Iris pigment epithelial cell (primary cell): ENCODE data around the gene MCM5.

Experiments
- DNase-seq: peaks from one replicate; pipeline ENCODE4 v3.0.0-alpha.2; 2011; ENCODE audit warnings: low read depth

MCM5 gene

GRCh38 chr22:35403356-35403755 is 3.4 kb downstream of the MCM5 start:
- no peak for DNase-seq

DNA sequence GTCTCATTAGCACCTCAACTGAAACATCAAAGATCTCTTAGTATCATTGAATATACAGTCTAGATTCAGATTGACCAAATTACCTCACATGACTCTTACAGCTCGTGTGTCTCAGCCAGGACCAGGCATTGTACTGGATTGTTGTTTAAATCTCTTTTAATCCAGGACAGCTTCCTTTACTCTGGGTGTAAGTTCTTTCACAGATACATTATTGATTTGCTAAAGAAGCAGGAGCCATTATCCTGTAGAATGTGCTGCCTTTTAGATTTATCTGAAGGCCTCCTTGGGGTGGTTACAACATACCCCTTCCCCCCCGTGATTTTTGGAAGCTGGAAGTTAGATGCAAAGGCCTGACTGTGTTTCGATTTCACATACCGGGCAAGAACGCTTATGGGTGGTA is 4.2 kb downstream of the MCM5 start:
- no peak for DNase-seq

DNA sequence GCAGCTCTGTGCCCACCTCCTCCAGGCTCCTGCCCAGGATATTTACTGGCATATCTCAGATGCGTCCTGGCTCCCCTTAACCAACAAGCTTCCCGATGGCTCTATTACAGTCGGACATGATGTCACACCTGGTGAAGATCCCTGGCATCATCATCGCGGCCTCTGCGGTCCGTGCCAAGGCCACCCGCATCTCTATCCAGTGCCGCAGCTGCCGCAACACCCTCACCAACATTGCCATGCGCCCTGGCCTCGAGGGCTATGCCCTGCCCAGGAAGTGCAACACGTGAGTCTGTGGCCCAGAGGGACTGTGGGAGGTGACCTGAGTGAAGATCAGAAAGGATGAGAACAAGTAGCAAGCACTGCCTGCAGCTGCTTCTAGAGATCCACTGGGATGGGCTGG is 6.5 kb downstream of the MCM5 start:
- DNase-seq = no peak

GRCh38 chr22:35407362-35407761 is 7.4 kb downstream of the MCM5 start:
- no peak for DNase-seq

DNA sequence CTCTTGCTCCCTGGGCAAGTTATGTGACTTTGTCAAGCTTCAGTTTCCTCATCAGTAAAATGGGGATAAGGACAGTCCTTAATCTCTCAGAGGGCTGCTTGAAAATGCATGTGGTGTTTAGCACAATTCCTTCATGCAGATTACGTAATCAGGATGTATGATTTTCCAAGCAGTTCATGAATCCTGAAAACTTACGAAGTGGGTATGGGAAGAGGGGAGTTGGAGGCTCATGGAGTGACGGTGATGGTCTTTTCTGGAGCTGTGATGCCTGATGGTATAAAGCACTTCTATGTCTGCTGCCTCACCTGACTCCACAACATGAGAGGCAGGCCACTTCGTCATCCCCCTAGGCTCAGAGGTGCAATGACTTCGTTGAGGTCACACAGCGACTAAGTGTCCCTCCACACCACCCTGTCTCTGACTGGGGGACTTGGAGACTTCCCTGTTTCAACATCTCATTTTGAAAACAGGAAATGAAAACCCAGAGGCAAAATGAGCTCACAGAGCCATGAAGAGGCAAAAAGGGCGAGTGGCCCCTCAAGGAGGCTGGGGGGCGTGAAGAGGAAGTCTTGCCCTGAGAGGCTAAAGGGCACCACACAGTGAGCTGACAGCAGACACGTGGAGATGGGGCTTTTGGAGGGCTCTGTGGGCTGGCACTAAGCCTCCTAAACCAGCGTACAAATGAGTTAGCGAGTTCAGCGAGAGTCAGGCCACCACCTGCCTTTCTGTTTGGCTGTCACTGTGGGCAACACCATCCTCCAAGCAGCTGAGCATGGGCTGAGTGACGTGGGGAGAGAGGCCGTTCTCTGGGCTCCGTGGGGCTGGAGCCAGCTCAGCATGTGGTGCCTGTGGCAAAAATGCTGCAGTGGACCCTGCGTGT is 10.1 kb downstream of the MCM5 start:
- no peak for DNase-seq

- no peak for DNase-seq
Observed at GRCh38 chr22:35410663-35411034, 10.7 kb downstream of the MCM5 start.

GRCh38 chr22:35411102-35411501 is 11.2 kb downstream of the MCM5 start:
- no peak for DNase-seq

DNA sequence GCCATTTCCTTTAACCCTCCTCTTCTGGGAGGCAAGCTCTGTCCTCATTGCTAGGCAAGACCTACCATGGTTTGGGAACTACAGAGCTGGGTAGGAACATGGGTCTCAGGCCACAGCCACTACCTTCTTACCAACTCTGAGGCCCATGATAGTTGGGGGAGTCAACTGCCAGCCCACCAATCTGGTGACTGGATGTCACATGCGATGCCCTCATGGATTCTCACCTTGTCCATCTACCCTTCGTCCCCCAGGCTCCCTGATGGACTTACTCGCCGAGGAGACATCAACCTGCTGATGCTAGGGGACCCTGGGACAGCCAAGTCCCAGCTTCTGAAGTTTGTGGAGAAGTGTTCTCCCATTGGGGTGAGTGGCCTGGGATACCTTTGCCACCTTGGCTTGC is 13.7 kb downstream of the MCM5 start:
- DNase-seq = no peak

DNA sequence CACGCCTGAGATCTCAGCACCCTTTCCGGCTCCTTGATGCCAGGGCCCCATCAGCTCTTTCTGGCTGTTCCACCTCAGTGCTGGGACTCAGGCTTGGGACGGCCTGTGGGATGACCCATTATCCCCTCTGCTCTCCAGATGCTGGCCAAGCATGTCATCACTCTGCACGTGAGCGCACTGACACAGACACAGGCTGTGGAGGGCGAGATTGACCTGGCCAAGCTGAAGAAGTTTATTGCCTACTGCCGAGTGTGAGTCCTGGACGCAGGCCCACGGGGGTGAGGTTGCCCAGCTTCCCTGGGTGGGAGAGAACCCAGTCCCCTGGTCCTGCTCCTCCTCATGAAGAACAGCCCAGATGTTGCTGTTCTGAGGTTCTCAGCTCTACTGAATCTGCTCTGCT is 17.7 kb downstream of the MCM5 start:
- no peak for DNase-seq

- DNase-seq = peak; percentile 55
Observed at GRCh38 chr22:35418088-35418487, 18.1 kb downstream of the MCM5 start.

DNA sequence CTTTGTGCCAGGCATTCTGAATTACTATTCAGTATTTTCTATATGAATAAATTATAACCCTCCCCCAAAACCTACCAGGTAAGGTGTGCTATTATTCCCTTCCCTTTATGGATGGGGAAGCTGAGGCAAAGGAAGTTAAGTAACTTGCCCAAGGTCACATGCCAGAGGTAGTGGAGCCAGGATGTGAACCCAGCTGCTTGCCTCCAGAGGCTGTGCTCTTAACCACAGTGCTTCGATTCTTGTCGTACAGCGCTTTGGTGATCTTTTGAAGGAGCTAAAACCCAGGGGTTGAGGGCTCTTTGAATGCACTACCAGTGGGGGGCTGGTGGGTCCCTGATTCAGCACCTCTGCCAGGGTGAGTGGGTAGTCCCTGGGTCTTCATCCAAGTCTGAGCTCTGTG is 18.8 kb downstream of the MCM5 start:
- no peak for DNase-seq

DNA sequence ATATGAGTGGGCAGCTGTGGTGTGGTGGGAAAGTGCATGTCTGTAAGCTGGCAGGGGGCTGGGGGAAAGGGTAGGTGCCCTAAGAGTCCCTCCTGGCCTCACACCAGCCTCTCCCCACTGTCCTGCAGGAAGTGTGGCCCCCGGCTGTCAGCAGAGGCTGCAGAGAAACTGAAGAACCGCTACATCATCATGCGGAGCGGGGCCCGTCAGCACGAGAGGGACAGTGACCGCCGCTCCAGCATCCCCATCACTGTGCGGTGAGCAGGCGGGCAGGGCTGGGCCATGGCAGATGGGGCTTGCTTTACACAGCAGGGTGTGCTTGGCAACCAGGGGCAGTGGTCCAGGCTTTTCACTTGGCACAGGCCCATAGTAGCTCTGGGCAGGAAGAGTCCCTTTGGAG is 19.8 kb downstream of the MCM5 start:
- DNase-seq = no peak

- no peak for DNase-seq
Observed at GRCh38 chr22:35421121-35421520, 21.2 kb downstream of the MCM5 start.

DNA sequence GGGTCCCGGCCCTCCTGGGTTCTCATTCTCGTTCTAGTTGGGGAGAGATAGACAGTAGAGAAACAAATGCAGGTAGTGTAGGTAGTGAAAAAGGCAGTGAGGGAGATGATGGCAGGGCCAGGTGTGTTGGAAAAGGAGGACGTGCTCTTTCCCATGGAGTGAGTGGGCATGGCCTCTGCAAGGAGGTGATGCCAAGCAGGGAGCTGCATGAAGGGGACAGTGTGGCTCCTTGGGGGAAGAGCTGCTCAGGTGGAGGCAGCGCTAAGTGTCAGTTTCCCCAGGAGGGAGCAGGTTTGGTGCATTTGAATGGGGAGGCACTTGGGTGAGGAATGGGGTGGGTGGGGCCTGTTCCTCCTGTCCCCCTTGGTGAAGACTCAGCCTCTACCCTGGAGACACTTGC is 22.2 kb downstream of the MCM5 start:
- DNase-seq = no peak

GRCh38 chr22:35422936-35423335 is 23.0 kb downstream of the MCM5 start:
- DNase-seq = no peak

DNA sequence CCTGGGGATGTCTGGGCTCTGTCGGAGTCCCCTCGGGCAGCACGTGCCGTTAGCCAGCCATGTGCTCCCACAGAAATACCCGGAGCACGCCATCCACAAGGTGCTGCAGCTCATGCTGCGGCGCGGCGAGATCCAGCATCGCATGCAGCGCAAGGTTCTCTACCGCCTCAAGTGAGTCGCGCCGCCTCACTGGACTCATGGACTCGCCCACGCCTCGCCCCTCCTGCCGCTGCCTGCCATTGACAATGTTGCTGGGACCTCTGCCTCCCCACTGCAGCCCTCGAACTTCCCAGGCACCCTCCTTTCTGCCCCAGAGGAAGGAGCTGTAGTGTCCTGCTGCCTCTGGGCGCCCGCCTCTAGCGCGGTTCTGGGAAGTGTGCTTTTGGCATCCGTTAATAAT is 24.1 kb downstream of the MCM5 start:
- no peak for DNase-seq

- DNase-seq = no peak
Observed at GRCh38 chr22:35424761-35425160, 24.8 kb downstream of the MCM5 start.

DNA sequence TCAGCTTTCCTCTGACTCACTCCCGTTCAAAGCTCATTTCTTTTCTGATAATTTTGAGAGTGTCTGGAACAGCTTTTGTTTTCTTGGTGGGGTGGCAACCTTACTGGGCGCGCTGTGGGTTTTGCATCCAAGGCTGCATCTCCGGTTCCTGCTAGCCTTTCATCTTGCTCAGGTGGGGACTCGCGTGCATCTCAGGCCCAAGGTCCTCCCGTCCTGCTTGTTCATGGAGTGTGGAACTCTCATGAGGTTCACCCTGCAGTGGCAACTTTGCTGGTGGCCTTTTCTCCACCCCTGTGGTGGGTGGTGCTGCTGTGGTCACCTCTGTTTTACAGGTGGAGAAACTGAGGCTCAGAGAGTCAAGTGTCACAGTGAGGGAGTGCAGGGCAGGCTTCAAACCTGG is 25.6 kb downstream of the MCM5 start:
- DNase-seq = no peak

DNA sequence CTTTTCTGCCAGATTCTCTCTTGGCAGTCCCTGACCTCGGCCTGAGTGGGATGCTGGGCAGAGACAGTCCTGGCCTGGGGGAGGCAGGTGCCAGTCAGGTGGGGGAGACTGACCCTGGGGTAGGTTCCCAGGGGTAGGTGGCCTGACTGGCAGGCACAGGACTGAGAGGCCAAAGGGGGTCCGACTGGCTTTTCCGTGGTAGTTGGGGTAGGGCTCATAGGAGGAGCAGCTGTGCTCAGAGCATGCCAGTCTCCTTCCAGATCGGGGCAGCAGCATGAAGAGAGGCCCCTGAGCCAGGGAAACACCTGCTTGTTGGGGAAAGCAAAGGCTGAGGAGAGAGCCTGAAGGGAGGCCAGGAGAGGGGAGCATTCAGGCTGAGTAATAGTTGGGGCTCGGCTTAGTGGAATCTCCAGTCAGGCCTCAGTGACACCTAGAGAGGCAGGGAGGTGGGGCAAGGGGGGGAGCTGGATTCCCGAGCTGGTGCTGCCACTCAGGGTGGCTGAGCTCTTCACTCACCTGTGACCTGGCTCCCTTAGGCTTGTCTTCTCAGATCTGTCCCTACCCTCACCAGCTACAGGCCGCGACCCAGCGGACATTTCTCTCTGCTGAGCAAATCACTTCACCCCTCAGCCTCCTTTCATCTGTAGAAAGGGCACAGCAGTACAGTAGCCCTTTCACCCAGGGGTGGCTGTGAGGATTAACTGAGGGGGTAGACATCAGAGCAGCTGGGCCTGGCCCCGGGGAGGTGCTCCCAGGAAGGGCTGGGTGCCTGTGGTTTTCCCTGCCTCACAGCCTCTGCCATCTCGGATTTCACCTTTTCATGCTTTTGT is 26.2 kb downstream of the MCM5 start:
- peak; percentile 70 for DNase-seq

GRCh38 chr22:35426801-35427140 is 26.8 kb downstream of the MCM5 start:
- no peak for DNase-seq

DNA sequence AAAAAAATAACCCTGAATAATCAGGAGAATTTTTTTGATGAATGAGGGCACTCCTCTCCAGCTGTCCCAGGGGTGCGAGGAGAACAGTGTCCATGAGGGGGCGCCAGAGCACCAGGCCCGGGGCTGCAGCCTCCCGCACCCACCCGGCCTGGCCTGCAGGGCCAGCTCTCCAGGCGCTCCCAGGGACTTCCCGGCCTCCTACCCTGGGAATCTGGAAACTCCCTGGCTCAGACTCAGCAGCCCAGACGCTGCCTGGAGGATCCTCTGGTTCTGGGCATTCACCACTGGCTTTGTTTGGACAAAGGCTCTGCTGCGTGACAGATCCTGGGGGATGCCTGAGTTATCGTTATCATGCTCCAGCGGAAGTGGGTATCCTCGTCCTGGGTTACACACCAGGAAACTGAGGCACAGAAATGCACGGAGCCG is 31.0 kb downstream of the MCM5 start:
- peak; percentile 82 for DNase-seq

- DNase-seq = no peak
Observed at GRCh38 chr22:35431483-35432227, 31.7 kb downstream of the MCM5 start.
